HG02610 (cell line): ENCODE measurements around the gene MAP3K5.
A peak's percentile ranks its signal among the peaks of the same experiment; 100 is the strongest.

Experiments
- ATAC-seq: cut with Tn5 transposase; IDR thresholded peaks from one replicate; pipeline ENCODE4 v1.9.1; 2021; ENCODE audit warnings: mild to moderate bottlenecking, moderate library complexity; ENCODE audit not compliant: unreplicated experiment

The MAP3K5 gene

GRCh38 chr6:136549300-136550044 is 242.8 kb downstream of the MAP3K5 start:
- peak; percentile 2 for ATAC-seq

- no peak for ATAC-seq
Measured at GRCh38 chr6:136548582-136549299, 243.5 kb downstream of the MAP3K5 start.

- no peak for ATAC-seq
Measured at GRCh38 chr6:136547871-136548270, 244.4 kb downstream of the MAP3K5 start.

- ATAC-seq, result no peak
Measured at GRCh38 chr6:136547336-136547735, 244.9 kb downstream of the MAP3K5 start.

GRCh38 chr6:136546331-136546730 is 245.9 kb downstream of the MAP3K5 start:
- no peak for ATAC-seq

GRCh38 chr6:136544326-136544725 is 248.0 kb downstream of the MAP3K5 start:
- no peak for ATAC-seq

- no peak for ATAC-seq
Measured at GRCh38 chr6:136541395-136541794, 250.9 kb downstream of the MAP3K5 start.

GRCh38 chr6:136539967-136540652 is 252.2 kb downstream of the MAP3K5 start:
- ATAC-seq, result no peak

GRCh38 chr6:136538836-136539235 is 253.4 kb downstream of the MAP3K5 start:
- no peak for ATAC-seq

- no peak for ATAC-seq
Measured at GRCh38 chr6:136535880-136536650, 256.2 kb downstream of the MAP3K5 start.

GRCh38 chr6:136535017-136535765 is 257.1 kb downstream of the MAP3K5 start:
- no peak for ATAC-seq

- no peak for ATAC-seq
Measured at GRCh38 chr6:136534268-136534667, 258.0 kb downstream of the MAP3K5 start.

GRCh38 chr6:136533487-136533886 is 258.8 kb downstream of the MAP3K5 start:
- ATAC-seq, result no peak

- ATAC-seq, result no peak
Measured at GRCh38 chr6:136532030-136532429, 260.2 kb downstream of the MAP3K5 start.

GRCh38 chr6:136529710-136530109 is 262.6 kb downstream of the MAP3K5 start:
- no peak for ATAC-seq

GRCh38 chr6:136528477-136528876 is 263.8 kb downstream of the MAP3K5 start:
- ATAC-seq, result no peak

GRCh38 chr6:136527831-136528230 is 264.4 kb downstream of the MAP3K5 start:
- no peak for ATAC-seq

- no peak for ATAC-seq
Measured at GRCh38 chr6:136526937-136527336, 265.3 kb downstream of the MAP3K5 start.

GRCh38 chr6:136526196-136526930 is 265.9 kb downstream of the MAP3K5 start:
- no peak for ATAC-seq
